ENCODE measurements around the gene DNM2.
"Not testable (repeated sequence)": the region's sequence is repeated elsewhere in the genome, so short reads cannot be mapped to it uniquely, and the experiment has no call there.

The DNM2 gene

GRCh38 chr19:10839114-10840050 is 121.5 kb downstream of the DNM2 start:
- DNase-seq = no peak

GRCh38 chr19:10842788-10843187 is 124.9 kb downstream of the DNM2 start:
- no peak for DNase-seq

GRCh38 chr19:10846500-10847202 is 128.8 kb downstream of the DNM2 start:
- no peak for DNase-seq

- DNase-seq = peak; percentile 82
These were observed 130.5 kb downstream of the DNM2 start, which contains the start of gene C19orf38 for GRCh38 chr19:10848230-10848856. TSS of gene C19orf38 (plus strand) at chr19:10848415. CDS start at chr19:10848509, 94 bp downstream.

- no peak for DNase-seq
These were observed 132.8 kb downstream of the DNM2 start for GRCh38 chr19:10850631-10851030.

GRCh38 chr19:10852098-10852800 is 134.4 kb downstream of the DNM2 start:
- DNase-seq = no peak

- no peak for DNase-seq
These were observed 135.1 kb downstream of the DNM2 start for GRCh38 chr19:10852941-10853340.

GRCh38 chr19:10854350-10855089 is 136.6 kb downstream of the DNM2 start:
- peak; percentile 63 for DNase-seq

- peak; percentile 56 for DNase-seq
These were observed 138.1 kb downstream of the DNM2 start for GRCh38 chr19:10855879-10856522.

GRCh38 chr19:10856899-10857298 is 139.0 kb downstream of the DNM2 start:
- DNase-seq = not testable (repeated sequence)

GRCh38 chr19:10858204-10858828 is 140.4 kb downstream of the DNM2 start:
- DNase-seq = peak; percentile 32

- DNase-seq = peak; percentile 94
These were observed 143.3 kb downstream of the DNM2 start for GRCh38 chr19:10861103-10861651.

- no peak for DNase-seq
These were observed 144.8 kb downstream of the DNM2 start for GRCh38 chr19:10862561-10863106.

- peak; percentile 91 for DNase-seq
These were observed 145.3 kb downstream of the DNM2 start for GRCh38 chr19:10863107-10863717.

- DNase-seq = peak; percentile 72
These were observed 146.6 kb downstream of the DNM2 start for GRCh38 chr19:10864538-10864899.

GRCh38 chr19:10866495-10866894 is 148.6 kb downstream of the DNM2 start:
- DNase-seq = no peak

GRCh38 chr19:10868872-10869547 is 151.1 kb downstream of the DNM2 start:
- no peak for DNase-seq

GRCh38 chr19:10869872-10870311 is 152.0 kb downstream of the DNM2 start:
- not testable (repeated sequence) for DNase-seq

- DNase-seq = no peak
These were observed 152.6 kb downstream of the DNM2 start for GRCh38 chr19:10870501-10870954.
